IPS-NIHi7 (cell line): ENCODE measurements around the gene KISS1.

ENCODE experiments used
- DNase-seq: peaks from one replicate; pipeline ENCODE4 v3.0.0; 2012; ENCODE audit warnings: mixed read lengths; ENCODE audit errors: extremely low spot score

KISS1 gene

DNA sequence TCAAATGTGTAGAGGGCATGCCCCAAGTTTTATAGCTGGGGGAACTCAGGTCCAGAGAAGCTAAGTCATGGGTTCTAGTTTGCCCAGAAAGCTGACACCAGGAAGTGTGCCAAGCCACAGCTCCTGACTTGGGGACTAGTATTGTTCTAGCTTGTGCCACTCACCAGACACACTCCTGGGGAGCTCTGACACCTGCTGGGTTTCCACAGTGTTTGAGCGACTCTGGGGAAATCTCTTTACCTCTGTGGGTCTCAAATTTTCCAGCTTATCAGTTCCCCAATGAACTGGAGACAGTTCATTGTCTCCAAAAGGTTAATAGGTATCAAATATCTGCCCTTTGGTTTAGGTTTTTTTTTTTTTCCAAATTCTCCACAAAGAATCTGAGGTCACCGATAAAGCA lies 4.2 kb downstream of the KISS1 start:
- DNase-seq, result no peak

DNA sequence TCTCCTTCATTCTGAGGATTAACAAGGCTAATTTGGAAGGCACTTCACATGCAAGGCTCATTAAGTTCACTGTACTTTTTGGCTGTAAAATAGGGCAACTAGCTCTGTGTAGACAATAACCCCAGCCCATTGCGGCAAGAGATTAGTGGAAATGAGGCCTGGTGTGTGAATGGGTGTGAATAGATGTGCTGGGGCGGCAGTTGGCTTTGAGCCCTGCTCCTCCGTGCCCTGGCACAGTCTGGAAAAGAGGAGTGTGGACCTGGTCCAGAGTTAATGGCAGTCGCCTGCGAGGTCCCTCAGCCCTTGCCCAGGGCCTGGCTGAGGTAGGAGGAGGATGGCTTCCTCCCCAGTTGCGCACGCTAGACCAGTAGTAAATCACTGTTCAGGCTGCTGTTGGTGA lies 4.8 kb downstream of the KISS1 start:
- DNase-seq, result no peak

DNA sequence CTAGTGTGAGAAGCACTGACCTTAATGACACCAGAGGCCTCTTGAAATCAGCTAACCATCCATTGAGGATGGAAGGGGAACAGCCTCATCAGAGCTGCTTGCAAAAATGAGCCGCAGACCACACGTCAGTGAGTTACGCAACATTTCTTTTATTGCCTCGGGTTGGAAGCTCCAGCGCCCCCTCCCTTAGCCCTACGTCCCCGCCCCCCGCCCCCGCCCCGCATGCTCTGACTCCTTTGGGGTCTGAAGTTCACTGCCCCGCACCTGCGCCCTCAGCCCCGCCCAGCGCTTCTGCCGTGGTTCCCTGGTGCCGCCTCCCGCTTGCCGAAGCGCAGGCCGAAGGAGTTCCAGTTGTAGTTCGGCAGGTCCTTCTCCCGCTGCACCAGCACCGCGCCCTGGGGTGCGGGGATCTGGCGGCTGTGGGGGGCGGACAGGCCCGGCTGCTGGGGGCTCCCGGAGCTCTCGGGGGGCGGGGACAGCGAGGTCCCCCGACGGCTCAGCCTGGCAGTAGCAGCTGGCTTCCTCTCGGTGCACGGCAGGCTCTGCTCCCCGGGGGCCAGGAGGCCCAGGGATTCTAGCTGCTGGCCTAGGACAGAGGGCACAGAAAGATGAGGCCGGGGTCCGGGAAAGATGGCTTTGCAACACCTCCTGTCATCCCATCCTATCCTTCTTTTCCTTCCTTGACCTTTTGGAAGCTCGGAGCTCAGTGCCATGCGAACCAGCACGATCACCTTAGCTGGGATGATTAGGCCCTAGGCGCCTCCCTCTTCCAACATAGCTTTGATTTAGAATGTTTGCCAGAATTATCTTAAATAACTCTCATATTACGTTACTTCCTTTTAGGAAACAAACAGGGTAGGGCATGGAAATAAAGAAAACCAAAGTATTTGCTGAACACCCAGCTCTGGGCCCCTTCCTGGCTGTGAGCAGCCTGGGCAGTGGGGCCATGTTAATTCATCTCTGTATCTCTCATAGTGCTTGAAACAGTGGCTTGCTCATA lies 5.8 kb downstream of the KISS1 start:
- peak; percentile 83 for DNase-seq

DNA sequence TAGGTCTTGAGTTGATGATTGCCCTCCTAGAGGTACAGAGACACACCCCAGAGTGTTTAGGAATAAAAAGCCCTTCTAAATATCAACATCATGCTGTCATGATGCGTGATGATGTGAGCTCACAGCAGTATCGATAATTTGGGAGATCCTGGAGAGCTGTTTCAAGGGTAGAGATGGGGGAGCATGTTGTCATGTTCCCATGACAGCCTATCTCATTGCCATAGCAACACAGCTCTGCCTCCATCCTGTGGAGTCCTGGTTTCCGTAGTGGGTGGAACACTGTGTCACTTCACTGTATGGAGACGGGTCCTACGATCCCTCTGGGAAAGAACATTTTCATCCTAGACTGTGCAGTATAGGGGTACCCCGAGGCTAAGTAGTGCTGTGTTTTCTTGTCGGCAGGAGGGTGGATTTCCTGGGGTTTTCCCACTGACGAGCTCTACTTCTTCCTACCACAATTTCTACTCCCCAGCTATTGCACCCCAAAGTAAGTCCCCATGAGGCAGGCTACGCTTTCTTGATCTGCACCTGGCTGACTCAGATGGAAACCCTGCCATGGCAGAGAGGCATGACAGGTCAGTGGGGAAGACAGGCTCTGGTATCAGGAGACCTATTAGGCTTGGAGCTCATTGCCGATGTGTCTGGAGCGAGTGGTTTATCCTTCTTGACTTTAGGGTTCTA lies 7.2 kb downstream of the KISS1 start:
- DNase-seq, result no peak

DNA sequence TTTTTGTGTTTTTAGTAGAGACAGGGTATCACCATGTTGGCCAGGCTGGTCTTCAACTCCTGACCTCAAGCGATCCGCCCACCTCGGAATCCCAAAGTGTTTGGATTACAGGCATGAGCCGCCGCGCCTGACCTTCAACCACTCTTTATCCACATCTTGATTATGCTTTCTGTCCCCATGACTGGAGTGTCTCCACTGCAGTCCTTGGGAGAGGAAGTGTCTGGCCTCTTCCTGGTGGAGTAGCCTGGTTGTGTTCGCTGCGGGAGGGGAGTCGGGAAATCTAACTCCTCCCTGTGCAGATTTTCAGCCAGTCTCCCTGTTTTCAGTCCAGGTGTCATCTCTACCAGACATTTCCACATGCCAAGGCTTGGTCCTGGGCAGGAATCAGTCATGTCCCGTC lies 9.7 kb downstream of the KISS1 start:
- no peak for DNase-seq

DNA sequence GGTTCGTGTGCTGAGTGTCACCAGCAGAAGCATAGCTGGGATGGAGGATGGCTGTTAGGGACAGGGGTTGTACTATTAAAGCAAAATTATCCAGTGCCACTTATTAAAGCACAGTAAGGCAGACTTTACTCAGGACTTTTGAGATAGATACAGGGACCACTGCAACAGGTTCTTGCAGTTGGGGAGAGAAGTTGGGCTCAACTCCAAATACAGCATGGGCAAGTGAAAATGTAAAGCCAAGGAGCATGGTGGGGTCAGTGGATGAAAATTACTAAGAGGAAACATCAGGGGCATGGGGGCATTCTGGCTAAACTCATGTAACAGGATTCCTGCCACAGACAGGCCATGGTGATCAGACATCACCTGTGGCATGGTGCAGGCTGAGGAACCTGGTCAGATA lies 15.2 kb downstream of the KISS1 start:
- no peak for DNase-seq

DNA sequence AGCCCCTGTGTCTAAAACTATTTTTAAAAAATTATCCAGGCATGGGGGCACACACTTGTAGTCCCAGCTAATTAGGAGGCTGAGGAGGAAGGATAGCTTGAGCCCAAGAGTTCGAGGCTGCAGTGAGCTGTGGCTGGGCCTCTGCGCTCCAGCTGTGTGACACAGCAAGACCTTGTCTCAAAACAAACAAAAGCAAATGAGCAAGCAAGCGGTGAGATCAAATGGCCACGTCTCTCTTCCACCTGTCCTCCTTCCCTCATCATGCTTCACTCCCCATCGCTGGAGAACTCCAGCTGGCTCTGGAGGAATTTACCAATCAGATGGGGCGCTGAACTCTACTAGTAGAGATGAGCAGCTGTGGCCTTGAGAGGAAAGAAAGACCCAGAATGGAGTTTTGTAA lies 16.2 kb downstream of the KISS1 start:
- no peak for DNase-seq

DNA sequence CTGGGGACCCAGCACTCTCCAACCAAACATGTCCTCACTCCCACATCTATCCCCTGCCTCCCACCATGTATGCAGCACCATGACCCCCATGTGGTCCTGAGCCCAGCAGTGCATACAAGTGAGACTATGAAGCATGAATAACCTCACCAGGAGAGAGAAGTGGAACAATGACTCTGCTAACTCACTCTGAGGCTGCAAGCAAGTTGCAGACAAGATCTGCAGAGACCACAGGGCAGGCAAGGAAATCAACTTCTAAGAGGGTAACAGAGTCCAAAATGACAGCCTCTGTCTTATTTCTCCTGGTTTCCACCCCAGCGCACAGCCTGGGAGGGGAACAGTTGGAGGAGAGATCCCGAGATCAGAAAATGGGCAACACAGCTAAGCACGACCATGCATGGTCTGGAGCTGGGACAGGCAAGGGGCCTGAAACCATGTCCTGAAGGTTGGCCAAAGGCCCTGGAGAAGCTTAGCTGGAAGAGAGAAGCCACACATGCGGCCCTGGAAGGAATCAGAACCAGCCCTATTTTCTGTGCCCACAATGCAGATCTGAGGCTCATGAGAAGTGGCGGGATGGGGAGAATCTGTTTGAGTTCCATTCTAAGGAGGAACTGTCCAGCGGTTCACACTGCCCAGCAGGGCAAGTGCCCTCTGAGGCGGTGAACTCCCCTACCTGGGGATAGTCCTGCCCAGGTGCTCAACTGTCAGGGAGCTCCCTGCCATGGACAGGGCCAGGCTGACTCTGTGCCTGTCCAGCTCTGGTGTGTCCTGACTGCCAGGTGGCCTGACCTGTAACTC lies 17.6 kb downstream of the KISS1 start:
- no peak for DNase-seq

DNA sequence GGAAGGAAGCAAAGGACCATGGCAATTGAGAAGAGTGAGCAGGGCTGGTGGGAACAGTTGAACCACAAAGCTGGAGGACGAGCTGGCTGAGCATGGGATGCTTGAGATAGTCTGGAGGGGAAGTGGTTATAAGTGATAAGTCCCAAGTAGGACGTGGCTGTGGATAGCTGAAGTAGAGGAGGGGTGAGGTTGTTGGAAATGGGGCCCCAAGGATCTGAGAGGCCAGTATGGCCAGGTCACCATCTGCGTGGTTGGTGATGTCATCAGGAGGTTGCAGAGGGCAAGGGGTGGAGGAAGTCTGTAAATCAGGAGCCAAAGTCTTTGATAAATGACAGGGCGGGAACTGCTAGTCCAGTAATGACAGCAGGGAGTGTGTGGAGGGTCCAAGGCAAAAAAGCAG lies 19.2 kb downstream of the KISS1 start:
- DNase-seq, result no peak

DNA sequence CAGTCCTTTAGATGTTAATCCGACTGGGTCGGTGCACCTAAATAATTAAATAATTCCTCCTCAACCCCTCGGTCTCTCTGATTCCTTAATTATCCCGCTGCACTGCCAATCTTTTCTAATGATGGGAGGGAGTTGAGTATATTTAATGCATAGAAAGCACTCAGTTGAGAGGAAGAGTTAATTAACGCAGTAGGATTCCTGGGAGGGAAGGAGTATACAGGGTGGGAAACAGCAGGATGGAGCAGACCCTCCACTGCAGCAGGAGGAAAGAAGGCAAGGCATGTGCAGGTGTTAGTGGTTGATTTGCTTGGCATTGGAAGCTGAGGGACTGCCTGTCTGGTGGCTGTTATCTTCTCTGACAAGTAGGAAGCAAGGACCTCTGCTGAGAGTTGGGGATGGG lies 20.2 kb downstream of the KISS1 start:
- DNase-seq, result no peak

DNA sequence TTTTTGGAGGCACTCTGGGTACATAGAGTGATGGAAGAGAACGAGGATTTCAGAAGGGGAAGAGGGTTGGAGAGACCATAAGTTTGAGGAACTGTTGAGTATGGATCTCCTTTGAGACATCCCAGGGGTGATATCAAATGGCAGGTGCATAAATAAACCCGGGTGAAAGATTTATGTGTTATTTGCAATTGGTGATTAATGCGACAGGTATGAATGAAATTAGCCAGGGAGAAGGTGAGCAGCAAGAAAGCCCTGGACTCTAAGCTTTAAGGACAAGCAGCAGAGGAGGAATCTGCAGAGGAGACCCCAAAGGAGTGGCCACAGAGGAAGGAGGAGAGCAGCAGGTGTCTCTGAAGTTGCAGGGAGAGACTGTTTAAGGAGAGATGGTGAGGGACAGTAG lies 21.3 kb downstream of the KISS1 start:
- no peak for DNase-seq

DNA sequence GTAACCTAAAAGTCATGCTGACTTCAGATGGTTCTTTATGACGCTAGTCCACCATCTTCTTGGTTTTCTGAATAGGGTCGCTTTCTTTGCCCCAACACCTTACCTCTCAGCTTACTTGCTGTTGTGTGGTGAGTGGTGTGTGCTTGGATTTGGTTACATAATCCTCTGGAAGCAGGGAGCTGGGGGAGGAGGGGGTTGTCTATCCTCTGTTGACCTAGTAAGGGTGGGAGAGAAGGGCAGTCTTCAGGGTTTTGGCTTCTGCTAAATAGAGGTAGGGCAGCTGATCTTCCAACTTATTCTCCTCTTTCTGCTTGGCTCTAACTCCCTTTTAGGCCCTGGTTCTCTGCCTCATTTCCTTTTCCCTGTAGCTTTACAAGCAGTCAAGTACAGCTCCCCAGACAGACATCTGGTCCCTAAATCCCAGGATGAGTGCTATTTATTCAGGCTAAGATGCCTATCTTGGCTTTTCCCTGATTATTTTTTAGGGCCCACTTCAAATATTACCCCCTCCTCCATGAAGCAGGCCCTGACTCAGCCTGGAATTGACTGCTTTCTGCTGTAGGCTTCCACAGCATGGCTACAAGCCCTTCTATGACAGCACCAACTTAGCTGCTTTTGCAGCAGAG lies 23.8 kb downstream of the KISS1 start:
- DNase-seq, result no peak

DNA sequence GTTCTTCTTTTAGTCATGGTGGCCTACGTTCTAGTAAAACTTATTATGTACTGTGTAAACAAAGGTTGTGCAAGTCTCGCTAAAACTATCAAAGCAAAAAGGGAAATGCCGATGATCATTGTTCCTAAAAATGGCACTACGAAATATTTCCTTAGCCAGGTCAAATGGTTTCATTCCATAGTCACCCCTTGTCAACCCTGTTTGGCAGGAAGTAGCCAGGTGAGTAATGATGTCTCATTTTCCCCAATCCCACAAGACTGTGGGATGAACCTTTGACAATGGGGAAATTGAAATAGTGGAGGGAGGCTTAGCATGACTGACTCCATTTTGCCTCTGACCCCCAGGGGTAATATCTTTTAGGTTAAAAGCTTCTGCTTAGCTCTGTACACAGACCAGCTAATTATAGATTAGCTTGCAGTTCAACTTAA lies 24.5 kb downstream of the KISS1 start:
- DNase-seq, result no peak

DNA sequence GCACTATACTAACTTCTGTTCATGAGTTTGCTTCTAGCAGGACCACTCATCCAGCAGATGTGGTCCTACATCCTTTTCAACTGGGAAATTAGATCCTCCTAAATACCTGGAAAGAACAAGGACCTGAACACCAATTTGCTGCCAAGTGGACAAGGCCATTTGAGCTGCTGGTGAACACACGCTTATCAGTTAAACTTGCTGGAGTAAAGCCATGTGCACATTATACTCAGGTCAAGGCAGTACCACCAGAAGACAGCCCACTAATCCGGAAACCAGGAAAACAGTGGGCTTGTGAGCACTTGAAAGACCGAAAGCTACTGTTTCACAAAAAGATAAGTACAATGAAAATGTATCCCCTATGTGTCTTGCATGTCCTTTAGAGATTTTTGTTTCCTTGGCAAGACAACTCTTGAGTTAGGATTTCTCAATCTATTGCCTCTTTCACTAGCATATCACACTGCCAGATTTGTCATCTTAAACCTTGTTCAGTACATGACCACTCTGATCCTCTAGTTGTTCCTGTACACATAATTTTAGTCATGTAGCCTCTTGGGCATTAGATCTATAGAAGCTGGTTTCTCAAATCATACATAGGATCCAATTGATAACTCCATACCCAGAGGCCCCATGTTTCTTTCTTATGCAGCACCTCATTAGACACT lies 25.7 kb downstream of the KISS1 start:
- DNase-seq, result no peak

DNA sequence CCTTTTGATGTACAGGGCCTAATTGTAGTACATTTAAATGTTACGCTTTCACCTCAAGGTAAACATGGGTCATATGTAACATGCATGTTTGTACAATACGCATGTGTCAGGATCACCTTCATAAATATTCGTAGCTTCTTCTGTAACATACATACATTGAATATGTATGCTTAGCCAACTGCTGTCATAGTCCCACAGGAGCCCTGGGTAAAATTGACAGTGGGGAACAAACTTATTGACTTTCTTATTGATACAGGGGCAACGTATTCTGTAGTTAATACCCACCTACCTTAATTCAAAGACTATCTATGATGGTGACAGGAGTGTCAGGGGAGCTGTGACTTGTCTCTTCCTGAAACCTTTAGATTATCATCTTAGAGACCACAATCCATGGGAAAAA lies 26.4 kb downstream of the KISS1 start:
- no peak for DNase-seq

DNA sequence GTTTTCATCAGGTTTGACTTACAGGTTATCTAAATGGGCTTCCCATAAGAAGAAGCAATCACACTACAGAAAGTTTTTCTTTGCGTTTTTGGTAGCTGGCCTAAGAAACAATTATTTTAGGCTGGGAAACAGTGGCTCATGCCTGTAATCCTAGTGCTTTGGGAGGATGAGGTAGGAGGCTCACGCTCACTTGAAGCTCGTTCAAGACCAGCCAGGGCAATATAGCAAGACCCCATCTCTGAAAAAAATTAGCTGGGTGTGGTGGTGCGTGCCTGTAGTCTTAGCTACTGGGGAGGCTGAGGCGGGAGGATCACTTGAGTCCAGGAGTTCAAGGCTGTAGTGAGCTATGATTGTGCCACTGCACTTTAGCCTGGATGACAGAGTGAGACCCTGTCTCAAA lies 28.6 kb downstream of the KISS1 start:
- DNase-seq, result no peak

DNA sequence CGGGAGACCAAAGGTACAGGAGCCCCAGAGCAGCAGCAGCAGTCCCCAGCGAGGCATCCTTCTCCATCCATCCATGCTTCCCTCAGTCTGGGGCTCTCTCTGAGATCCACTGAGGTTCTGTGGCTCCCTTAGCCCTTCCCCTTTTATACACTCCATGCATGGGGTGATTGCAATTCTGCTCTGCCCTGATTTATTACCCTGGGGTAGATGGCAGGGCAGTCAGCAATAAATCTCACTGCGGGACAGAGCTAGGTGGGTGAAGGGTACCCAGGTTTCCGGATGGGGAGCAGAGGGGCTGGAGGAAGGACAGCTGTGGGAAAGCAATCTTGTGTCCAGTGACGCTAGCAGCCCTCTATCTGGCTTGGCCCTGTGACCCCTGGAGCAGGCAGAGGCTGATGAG lies 30.1 kb downstream of the KISS1 start, which contains the start of gene REN:
Gene REN, minus strand, starts transcription at position 119 of the 400 bp plus-strand sequence. Its CDS starts 44 bp downstream, at position 75.
- DNase-seq, result no peak

DNA sequence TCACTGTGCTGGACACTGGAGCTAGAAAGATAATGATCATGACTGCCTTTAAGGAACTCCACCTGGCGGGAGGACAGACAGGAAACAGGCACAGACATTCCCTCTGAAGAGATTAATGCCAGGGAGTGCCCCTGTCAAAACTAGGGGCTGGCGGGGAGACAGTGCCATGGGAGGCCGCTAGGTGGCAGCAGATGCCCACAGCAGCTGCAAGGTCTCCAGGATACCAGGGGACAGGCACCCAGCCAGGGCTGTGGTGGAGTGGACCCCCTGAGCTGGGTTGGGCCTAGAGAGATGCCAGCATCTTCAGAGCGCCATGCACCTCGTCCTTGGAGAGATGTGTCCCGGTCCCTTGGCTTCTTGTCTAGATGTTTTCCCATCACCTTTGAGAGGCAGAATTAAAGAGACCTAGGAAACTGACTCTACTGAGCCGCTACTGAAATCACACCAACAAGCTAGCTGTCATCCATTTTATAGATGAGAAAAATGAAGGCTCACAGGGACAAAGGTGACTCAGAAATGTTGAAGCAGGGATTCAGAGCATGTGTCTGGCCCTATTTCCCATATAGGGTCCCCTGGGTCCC lies 33.7 kb downstream of the KISS1 start:
- peak; percentile 95 for DNase-seq

DNA sequence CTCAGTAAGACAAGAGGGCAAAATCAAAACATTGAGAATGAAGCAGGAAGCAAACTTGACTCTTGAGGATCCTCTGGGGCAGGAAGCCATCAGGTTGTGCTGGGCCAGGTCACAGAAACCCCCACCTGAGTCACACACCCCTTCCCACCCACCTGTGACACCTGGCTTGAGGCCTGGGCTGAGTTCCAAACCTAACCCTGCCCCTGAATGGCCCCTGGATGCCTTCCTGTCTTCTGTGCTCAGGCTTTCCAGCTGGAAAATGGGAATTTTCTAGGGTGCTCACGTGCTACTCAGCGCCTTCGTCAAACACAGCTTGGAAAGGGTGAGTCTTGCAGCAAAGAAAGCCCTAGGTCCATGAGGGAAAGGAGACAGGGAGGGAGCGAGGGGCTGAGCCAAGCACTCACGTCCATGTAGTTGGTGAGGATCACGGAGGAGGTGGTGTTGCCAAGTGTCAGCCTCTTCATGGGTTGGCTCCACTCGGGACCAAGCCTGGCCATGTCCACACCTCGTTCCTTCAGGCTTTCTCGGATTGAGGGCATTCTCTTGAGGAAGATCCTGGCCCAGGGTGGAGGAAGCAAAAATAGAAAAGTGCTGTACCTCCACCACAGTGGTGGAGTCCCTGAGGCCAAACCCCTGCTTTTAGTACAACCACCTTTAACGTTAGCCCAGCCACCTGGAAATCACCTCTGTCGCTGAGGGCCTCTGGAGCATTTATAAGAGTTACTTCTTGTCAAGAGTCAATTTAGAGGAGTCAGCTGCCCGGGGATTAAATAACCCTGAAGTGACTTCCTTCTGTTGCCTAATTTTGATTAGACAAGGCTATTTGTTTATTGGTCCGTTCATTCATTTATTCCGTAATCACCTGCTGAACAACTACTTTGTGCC lies 34.4 kb downstream of the KISS1 start:
- no peak for DNase-seq

DNA sequence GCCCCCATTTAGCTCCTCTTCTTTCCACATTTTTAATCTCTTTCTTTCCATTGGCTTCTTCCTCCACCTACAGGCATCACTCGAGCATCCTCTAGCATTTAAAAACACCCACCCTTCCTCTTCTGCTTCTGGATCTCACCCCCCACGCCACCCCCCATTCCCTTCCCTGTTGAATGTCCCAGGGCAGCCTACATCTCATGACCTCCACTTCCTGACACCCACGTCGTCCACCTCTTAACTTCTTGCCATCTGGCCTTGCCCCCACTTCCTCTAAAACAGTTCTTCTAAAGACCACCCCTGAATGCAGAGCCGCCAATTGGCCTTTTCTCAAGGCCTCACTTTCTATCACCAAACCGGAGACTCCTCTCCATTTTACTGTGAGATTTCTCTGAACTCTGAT lies 38.3 kb downstream of the KISS1 start:
- DNase-seq, result no peak
